DOHH2 (cell line): ENCODE results near the gene ZNF541.

Experiments
- H3F3A ChIP-seq: fragments of 200-600 bp; sonication (generic), shearing (Covaris generic); 2 replicates; pipeline ENCODE4 v1.6.0; 2016; ENCODE audit warnings: antibody characterized with exemption, mild to moderate bottlenecking; ENCODE audit not compliant: control insufficient read depth, insufficient read depth
- H3K27ac ChIP-seq: fragments of 200-600 bp; sonication (generic); 2 replicates; pipeline ENCODE4 v1.5.1; 2014; ENCODE audit warnings: low read depth, mild to moderate bottlenecking, low read length, moderate library complexity
- H3K27me3 ChIP-seq: fragments of 200-600 bp; sonication (generic); 2 replicates; pipeline ENCODE4 v1.6.1; 2014; ENCODE audit warnings: mild to moderate bottlenecking, low read length, mixed read lengths; ENCODE audit not compliant: control insufficient read depth
- H3K36me3 ChIP-seq: fragments of 200-600 bp; sonication (generic); 2 replicates; pipeline ENCODE4 v1.6.1; 2014; ENCODE audit warnings: mild to moderate bottlenecking, low read length, moderate library complexity, mixed read lengths; ENCODE audit not compliant: control insufficient read depth
- H3K4me1 ChIP-seq: fragments of 200-600 bp; sonication (generic); 2 replicates; pipeline ENCODE4 v1.6.1; 2014; ENCODE audit warnings: mild to moderate bottlenecking, low read length, mixed read lengths; ENCODE audit not compliant: control insufficient read depth
- H3K4me2 ChIP-seq: fragments of 200-600 bp; sonication (generic); 2 replicates; pipeline ENCODE4 v1.6.0; 2014; ENCODE audit warnings: mild to moderate bottlenecking, low read length, moderate library complexity
- H3K4me3 ChIP-seq: fragments of 200-600 bp; sonication (generic); 2 replicates; pipeline ENCODE4 v1.5.1; 2014; ENCODE audit warnings: mild to moderate bottlenecking, low read length, mixed read lengths
- H3K79me2 ChIP-seq: fragments of 200-600 bp; sonication (generic); 2 replicates; pipeline ENCODE4 v1.6.1; 2014; ENCODE audit warnings: mild to moderate bottlenecking, low read length, mixed read lengths; ENCODE audit not compliant: control insufficient read depth
- H3K9me2 ChIP-seq: fragments of 200-600 bp; sonication (generic); replicated peaks from 2 replicates; pipeline ENCODE4 v1.6.1; 2014; ENCODE audit warnings: mild to moderate bottlenecking, low read length, mixed read lengths; ENCODE audit not compliant: control insufficient read depth
- H3K9me3 ChIP-seq: fragments of 200-600 bp; sonication (generic); 2 replicates; pipeline ENCODE4 v1.6.1; 2014; ENCODE audit warnings: antibody characterized with exemption, low read length, mixed read lengths; ENCODE audit not compliant: control insufficient read depth, insufficient read depth
- H4K20me1 ChIP-seq: fragments of 200-600 bp; sonication (generic); 2 replicates; pipeline ENCODE4 v1.6.0; 2014; ENCODE audit warnings: low read depth, mild to moderate bottlenecking, antibody characterized with exemption, low read length, moderate library complexity; ENCODE audit not compliant: control insufficient read depth, insufficient read depth
- EZH2phosphoT487 ChIP-seq: fragments of 200-600 bp; sonication (generic); IDR thresholded peaks from 2 replicates; pipeline ENCODE4 v1.6.1; 2017; ENCODE audit warnings: borderline replicate concordance, mild to moderate bottlenecking, antibody characterized with exemption, low read length, moderate library complexity, mixed read lengths
- TF ChIP-seq, protein P1 (sequence below): fragments of 200-600 bp; sonication (generic); IDR thresholded peaks from one replicate; pipeline ENCODE4 v1.5.1; 2014; ENCODE audit warnings: antibody characterized with exemption, mild to moderate bottlenecking, low read depth, low read length; ENCODE audit not compliant: poor library complexity, severe bottlenecking

ZNF541 gene

DNA sequence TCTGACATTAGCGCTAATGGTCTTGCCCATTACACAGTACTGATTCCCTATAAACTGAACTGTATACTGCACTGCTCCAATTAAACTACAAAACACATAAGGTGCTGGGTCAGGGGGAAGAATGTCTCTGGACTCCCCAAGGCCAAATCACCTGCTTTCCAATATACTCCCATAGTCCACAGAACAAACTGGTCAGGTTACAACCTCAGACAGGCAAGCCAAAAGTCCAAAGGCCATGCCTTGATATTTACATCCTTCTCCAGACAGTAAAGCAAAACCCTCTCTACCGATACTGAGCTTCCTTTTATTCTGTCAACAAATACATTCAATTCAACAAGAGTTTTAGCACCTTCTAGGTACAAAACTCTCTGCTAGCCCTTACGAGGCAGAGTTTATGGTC lies 8.9 kb downstream of the ZNF541 start:
- Histone ChIP-seq H3K36me3 (no peaks in the 10 kb centered on the region), H3K9me2 (no peaks in the 10 kb centered on the region), H3K4me2 (no peak overlapping the region), H3K27me3 (no peaks in the 10 kb centered on the region), H3K4me3 (no peak overlapping the region), H4K20me1 (no peaks in the 10 kb centered on the region), H3F3A (peaks cover 4% of the 10 kb centered on the region; the same call in 1 of the 2 replicates), H3K27ac (no peak overlapping the region), H3K9me3 (no peaks in the 10 kb centered on the region), H3K79me2 (no peaks in the 10 kb centered on the region), H3K4me1 (peaks cover 9% of the 10 kb centered on the region)
- TF ChIP-seq, protein P1, sequence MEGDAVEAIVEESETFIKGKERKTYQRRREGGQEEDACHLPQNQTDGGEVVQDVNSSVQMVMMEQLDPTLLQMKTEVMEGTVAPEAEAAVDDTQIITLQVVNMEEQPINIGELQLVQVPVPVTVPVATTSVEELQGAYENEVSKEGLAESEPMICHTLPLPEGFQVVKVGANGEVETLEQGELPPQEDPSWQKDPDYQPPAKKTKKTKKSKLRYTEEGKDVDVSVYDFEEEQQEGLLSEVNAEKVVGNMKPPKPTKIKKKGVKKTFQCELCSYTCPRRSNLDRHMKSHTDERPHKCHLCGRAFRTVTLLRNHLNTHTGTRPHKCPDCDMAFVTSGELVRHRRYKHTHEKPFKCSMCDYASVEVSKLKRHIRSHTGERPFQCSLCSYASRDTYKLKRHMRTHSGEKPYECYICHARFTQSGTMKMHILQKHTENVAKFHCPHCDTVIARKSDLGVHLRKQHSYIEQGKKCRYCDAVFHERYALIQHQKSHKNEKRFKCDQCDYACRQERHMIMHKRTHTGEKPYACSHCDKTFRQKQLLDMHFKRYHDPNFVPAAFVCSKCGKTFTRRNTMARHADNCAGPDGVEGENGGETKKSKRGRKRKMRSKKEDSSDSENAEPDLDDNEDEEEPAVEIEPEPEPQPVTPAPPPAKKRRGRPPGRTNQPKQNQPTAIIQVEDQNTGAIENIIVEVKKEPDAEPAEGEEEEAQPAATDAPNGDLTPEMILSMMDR: no peak
- no peak for TF ChIP-seq EZH2phosphoT487

DNA sequence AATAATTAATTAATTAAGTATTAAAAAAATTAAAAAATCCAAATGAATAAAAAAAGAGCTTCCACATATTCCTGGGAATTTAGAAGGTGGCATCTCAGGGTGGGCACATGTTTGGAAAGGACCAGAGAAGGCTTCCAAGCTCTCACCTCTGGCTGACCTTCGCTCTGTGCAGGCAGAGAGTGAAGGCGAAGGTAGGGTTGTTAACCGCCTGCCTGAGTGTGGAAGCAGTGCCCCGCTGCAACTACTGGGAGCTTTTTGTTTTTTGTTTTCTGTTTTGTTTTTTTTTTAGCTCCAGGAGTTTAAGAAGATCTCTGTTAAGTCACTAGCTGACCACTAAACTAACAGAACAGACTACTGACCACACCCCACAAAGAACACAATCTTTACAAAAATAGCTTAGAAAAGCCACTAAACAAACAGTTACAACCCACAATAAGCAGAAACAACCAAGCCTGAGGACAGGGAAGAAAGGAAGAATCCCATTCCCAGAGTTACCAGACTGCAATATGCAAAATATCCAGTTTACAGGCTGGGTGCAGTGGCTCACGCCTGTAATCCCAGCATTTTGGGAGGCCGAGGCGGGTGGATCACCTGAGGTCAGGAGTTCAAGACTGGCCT lies 11.4 kb downstream of the ZNF541 start:
- TF ChIP-seq, protein P1: no peak
- no peak for TF ChIP-seq EZH2phosphoT487
- H3K27ac ChIP-seq: no peak overlapping the region
- no peaks in the 10 kb centered on the region for H3K9me3 ChIP-seq
- no peaks in the 10 kb centered on the region for H3K36me3 ChIP-seq
- no peaks in the 10 kb centered on the region for H3K9me2 ChIP-seq
- H3K4me1 ChIP-seq: peaks cover 6% of the 10 kb centered on the region
- no peaks in the 10 kb centered on the region for H4K20me1 ChIP-seq
- no peaks in the 10 kb centered on the region for H3K27me3 ChIP-seq
- H3K4me2 ChIP-seq: no peak overlapping the region
- no peaks in the 10 kb centered on the region for H3K79me2 ChIP-seq
- no peak overlapping the region for H3K4me3 ChIP-seq
- no peaks in the 10 kb centered on the region for H3F3A ChIP-seq

DNA sequence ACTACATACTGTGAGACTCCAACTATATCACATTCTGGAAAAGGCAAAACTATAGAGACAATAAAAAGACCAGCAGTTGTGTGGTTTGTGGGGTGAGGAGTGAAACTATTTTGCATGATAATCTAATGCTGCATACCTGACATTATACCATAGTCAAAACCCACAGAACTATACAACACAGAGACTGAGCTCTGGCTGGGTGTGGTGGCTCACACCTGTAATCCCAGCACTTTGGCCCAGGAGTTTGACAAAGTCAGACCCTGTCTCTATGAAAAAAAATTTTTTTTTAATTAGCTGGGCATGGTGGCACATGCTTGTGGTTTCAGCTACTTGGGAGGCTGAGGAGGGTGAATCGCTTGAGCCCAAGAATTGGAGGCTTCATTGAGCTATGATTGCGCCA lies 11.9 kb downstream of the ZNF541 start:
- H3K79me2 ChIP-seq: no peaks in the 10 kb centered on the region
- no peaks in the 10 kb centered on the region for H3F3A ChIP-seq
- TF ChIP-seq EZH2phosphoT487: no peak
- TF ChIP-seq, protein P1: no peak
- H3K4me3 ChIP-seq: no peak overlapping the region
- H3K4me2 ChIP-seq: no peak overlapping the region
- no peaks in the 10 kb centered on the region for H3K36me3 ChIP-seq
- no peaks in the 10 kb centered on the region for H3K9me3 ChIP-seq
- H3K4me1 ChIP-seq: peaks cover 6% of the 10 kb centered on the region
- no peak overlapping the region for H3K27ac ChIP-seq
- H3K27me3 ChIP-seq: no peaks in the 10 kb centered on the region
- no peaks in the 10 kb centered on the region for H4K20me1 ChIP-seq
- no peaks in the 10 kb centered on the region for H3K9me2 ChIP-seq
